Measurements from ENCODE around the gene GBX1. TPM values are rescaled to one million over a fixed set of nuclear protein-coding genes. Genes with fewer than 3 reads are reported as not detected.

Gene GBX1
- total RNA-seq, 1 donor from 2014 or later = 2.4 TPM

GRCh38 chr7:151123158-151123821 is 44.2 kb downstream of the GBX1 start:
- no peak for TF ChIP-seq CTCF (conservative IDR thresholded peaks at IDR 0.05)
- no peak for DNase-seq (ENCODE audit: low read depth, low spot score)

DNA sequence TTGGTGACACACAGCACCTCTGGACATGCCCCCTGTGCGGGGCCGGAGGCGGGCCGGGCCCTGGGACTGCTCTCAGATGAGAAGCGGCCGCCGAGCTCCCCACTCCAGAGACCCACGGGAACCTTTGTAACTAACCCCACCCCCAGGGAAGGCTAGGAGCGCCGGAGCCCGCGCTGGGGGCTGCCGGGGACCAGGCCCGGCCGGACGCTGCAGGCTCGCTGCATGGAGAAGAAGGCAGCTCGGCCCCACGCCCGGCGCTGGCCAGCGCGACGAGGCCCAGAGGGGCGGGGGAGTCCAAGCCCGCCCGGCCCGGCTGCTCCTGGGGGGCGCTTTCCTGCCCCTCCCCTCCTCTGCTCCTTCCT is 44.7 kb downstream of the GBX1 start:
- Mint-ChIP-seq H3K27ac (ENCODE audit: unreplicated experiment) (no peak overlapping the region), H3K9me3 (no peaks in the 10 kb centered on the region), H3K4me1 (peaks cover 26% of the 10 kb centered on the region), H3K4me3 (no peak overlapping the region), H3K36me3 (ENCODE audit: low read depth) (peaks cover 4% of the 10 kb centered on the region), H3K27me3 (ENCODE audit: low read depth) (no peaks in the 10 kb centered on the region)
- no peak for TF ChIP-seq CTCF (conservative IDR thresholded peaks at IDR 0.05)
- no peak for DNase-seq (ENCODE audit: low read depth, low spot score)

More at GRCh38 chr7:151123158-151123821, 44.2 kb downstream of the GBX1 start:
- Mint-ChIP-seq H3K4me1 (peaks cover 29% of the 10 kb centered on the region), H3K4me3 (peak overlapping the region; percentile 80), H3K36me3 (ENCODE audit: low read depth) (peaks cover 4% of the 10 kb centered on the region), H3K9me3 (no peaks in the 10 kb centered on the region), H3K27ac (ENCODE audit: unreplicated experiment) (no peak overlapping the region), H3K27me3 (ENCODE audit: low read depth) (no peaks in the 10 kb centered on the region)

DNA sequence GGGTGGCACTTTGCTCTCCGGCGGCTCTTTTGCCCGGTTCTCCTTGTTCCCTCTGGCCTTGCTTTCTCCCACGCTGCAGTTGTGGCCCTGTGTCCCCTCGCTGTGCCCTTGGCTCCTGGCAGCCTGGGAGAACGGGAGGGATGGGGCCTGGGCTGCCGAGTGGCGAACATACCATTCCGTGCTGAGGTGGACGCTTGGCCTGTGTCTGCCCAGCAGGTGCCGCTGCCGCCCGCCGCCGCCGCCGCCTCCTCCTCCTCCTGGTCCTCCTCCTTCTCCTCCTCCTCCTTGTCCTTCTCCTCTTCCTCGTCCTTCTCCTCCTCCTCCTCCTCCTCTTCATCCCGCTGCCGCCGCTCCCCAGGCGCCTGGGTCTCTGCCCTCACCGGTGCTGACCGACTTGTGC is 45.2 kb downstream of the GBX1 start:
- H3K9me3 Mint-ChIP-seq = no peaks in the 10 kb centered on the region
- no peaks in the 10 kb centered on the region for H3K27me3 Mint-ChIP-seq (ENCODE audit: low read depth)
- no peak overlapping the region for H3K27ac Mint-ChIP-seq (ENCODE audit: unreplicated experiment)
- H3K4me1 Mint-ChIP-seq = peaks cover 23% of the 10 kb centered on the region
- peaks cover 4% of the 10 kb centered on the region for H3K36me3 Mint-ChIP-seq (ENCODE audit: low read depth)
- no peak overlapping the region for H3K4me3 Mint-ChIP-seq
- no peak for TF ChIP-seq CTCF (conservative IDR thresholded peaks at IDR 0.05)
- DNase-seq (ENCODE audit: low read depth, low spot score) = no peak

DNA sequence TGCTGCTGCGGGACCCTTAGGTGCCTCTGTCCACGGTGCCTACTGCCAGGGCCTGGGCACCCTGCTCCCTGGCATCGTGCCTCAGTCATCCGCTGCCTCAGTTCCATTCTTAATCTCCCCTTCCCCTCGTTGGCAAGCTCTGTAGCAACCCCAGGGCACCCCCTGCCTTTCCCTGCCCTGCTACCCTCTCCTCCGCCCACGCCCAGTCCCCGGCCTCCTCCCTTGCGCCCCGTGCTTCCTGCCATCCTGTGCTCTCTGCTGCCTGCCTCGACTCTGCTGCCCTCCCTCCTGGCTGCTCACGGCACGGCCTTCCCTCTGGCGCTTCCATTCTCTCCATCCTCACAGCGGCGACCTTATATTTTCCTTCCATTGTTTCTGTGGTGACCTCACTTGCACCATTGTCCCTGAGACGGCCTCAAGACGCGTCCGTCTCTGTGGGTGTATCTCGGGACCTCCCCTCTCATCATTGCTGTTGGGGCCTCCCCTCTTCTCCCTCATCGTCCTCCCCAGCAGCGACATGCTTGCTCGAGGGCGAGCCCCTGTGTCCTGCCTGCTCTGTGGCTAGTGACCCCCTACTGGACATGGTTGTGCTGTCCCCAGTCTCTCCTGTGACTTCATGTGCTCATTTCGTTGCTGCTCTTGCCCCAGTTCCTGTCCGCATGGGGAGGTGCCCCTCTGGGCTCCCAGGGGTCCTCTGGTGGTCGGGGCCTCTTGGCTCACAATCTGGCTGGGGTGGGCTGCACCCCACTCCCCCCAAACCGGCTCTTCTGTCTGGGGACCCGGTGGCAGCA is 45.9 kb downstream of the GBX1 start:
- DNase-seq (ENCODE audit: low read depth, low spot score) = no peak
- peaks cover 23% of the 10 kb centered on the region for H3K4me1 Mint-ChIP-seq
- H3K27ac Mint-ChIP-seq (ENCODE audit: unreplicated experiment) = no peak overlapping the region
- H3K36me3 Mint-ChIP-seq (ENCODE audit: low read depth) = peaks cover 4% of the 10 kb centered on the region
- H3K27me3 Mint-ChIP-seq (ENCODE audit: low read depth) = no peaks in the 10 kb centered on the region
- no peak for TF ChIP-seq CTCF (conservative IDR thresholded peaks at IDR 0.05)
- no peak overlapping the region for H3K4me3 Mint-ChIP-seq
- no peaks in the 10 kb centered on the region for H3K9me3 Mint-ChIP-seq

GRCh38 chr7:151120896-151121295 is 46.6 kb downstream of the GBX1 start:
- DNase-seq (ENCODE audit: low read depth, low spot score) = no peak
- H3K27ac Mint-ChIP-seq (ENCODE audit: unreplicated experiment) = no peak overlapping the region
- H3K4me1 Mint-ChIP-seq = peaks cover 23% of the 10 kb centered on the region
- no peak overlapping the region for H3K4me3 Mint-ChIP-seq
- no peaks in the 10 kb centered on the region for H3K9me3 Mint-ChIP-seq
- peaks cover 4% of the 10 kb centered on the region for H3K36me3 Mint-ChIP-seq (ENCODE audit: low read depth)
- TF ChIP-seq CTCF (conservative IDR thresholded peaks at IDR 0.05) = no peak
- peaks cover under 1% of the 10 kb centered on the region for H3K27me3 Mint-ChIP-seq (ENCODE audit: low read depth)
